ENCODE results near the gene PIK3CD.
"Not testable (repeated sequence)": the region's sequence is repeated elsewhere in the genome, so short reads cannot be mapped to it uniquely, and the experiment has no call there.

The PIK3CD gene

DNA sequence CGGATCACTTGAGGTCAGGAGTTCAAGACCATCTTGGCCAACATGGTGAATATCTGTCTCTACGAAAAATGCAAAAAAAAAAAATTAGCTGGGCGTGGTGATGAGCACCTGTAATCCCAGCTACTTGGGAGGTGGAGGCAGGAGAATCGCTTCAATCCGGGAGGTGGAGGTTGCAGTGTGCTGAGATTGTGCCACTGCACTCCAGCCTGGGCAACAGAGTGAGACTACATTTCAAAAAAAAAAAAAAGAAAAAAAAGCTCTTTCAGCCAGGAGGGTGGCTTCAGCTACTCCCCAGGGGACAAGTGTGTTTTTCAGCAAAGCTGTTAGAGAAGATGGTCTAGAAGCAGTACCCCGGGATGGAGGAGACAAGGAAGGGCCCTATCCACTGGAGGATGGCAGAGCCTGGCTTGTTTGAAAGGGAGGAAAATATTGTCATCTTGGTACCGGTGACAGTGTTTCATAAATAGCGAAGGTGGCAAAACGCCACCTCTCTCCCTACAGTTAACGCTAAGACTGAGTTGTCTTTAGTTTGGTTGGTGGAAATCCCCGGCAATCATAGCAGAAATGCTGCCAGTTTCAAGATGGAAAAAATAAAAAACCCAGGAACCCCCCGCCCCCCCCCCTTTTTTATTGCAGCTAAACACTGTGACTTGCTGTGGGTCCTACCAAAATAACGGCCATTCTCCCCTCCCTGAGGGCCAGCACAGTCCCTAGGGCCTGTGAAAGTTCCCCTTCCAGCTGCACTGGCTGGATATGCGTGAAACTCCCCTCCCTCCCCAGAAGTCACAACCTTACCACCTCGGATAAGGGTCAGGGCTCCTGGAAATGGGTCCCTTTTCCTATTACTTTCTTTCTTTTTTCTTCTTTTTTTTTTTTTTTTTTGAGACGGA is 3.5 kb downstream of the PIK3CD start:
- DNase-seq (ENCODE audit: low read depth), result peak; percentile 23

DNA sequence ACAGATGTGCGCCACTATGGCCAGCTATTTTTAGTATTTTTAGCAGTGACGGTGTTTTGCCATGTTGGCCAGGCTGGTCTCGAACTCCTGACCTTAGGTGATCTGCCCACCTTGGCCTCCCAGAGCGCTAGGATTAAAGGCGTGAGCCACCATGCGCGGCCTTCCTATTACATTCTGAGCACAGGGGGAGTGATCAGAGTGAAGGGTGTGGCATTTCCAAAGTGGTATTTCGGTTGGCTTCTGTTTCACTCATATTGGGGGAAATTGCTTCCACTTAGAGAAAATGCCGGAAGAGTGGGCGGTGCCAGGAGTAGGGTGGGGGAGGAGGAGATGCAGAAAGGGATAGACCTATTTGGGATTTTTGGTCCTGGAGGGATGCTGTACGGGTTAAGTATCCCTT is 4.3 kb downstream of the PIK3CD start:
- DNase-seq (ENCODE audit: low read depth), result no peak

DNA sequence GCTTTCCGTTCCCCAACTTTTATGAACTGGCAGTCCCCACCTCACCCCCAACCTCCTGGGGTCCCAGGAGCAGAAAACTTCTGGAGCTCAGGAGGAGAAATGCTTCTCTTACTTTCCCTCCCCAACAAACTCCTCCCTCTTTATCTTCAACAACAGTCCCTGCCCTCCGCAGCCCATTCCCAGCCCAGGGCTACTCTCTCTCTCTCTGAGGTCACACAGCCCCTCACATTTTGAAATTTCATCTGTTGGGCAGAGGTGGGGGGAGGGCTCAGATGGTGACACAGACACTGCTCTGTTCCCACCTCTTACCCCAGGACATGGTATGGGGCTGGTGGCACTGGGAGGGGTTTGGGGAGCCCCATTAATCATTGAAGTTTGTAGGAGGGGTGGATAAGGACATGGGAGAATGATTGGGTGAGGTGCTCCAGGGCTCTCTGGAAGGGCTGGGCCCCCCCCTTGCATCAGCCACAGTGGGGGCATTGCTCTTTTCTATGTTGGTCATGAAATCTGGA is 6.0 kb downstream of the PIK3CD start:
- no peak for DNase-seq (ENCODE audit: low read depth)

DNA sequence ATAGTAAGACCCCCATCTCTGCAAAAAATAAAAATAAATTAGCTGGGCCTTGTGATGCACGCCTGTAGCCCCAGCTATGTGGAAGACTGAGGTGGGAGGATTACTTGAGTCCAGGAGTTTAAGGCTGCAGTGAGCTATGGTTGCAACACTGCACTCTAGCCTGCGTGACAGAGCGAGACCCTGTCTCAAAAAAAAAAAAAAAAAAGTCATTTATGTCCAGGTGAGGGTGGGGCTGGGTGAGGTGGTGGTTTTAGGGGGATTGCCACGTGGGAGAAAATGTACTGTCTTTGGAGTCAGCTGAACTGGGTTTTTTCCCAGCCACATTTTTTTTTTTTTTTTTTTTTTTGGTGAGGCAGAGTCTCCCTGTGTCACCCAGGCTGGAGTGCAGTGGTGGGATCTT is 6.7 kb downstream of the PIK3CD start:
- DNase-seq (ENCODE audit: low read depth), result no peak

DNA sequence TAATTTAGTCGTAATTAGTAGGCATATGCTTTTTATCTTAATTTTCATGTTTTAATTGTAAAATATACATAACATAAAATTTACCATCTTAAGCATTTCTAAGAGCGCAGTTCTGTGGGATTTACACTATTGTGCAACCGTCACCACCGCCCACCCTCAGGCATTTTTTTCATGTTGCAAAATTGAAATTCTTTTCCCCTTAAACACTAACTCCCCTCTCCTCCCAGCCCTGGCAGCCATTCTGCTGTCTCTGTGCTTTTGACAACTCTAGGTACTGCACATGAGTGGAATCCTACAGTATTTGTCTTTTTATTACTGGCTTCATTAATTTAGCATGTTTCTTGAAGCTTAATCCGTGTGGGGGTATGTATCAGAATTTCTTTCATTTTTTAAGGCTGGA is 7.8 kb downstream of the PIK3CD start:
- no peak for DNase-seq (ENCODE audit: low read depth)

DNA sequence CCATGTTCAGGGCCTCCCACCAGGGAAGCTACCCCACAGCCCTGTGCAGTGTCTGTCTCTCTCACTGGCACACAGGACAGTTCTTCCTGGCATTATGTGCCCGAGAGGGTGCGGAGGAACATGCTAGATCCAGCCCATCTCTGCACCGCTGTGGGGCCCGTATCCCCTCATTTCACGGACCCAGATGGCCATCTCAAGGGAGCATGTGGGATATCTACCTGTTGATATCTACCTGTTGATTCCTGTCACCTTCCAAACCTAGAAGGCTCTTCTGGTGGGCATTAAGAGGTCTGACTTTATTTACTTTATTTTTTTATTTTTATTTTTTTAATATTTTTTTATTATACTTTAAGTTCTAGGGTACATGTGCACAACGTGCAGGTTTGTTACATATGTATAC is 11.7 kb downstream of the PIK3CD start:
- no peak for DNase-seq (ENCODE audit: low read depth)

DNA sequence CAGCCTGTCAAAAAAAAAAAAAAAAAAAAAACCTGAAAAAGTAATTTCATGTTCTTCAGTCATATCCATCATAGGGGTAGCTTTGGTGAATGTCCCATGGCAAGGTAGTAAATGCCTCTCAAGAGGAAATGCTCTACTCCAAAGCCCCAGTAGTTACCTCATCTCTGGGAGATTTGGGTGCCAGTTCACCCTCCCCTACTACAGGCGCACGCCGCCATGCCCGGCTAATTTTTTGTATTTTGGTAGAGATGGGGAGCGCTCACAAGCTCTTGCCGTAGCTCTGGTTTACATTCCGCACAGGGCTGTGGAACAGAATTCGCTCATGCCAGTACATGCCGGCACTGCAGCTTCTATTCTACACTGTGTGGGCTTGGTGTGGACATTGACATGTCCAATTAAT is 13.7 kb downstream of the PIK3CD start:
- DNase-seq (ENCODE audit: low read depth), result no peak

DNA sequence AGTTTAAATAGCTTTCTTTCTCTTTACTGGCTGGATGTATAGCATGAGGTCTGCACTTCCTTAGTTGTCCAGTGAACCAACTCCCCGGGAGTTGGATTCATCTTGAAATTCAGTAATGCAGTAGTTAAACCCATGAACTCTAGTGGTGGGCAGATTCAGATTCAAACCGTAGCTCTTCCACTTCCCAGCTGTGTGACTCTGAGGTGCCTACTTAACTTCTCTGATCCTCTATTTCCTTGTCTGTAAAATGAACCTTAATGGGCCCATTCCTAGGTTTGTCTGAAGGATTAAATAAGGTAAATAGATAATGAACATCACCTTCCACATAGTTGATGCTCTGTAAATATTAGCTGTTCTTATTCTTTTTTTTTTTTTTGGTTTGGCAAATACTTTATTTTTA is 16.5 kb downstream of the PIK3CD start:
- DNase-seq (ENCODE audit: low read depth), result no peak

DNA sequence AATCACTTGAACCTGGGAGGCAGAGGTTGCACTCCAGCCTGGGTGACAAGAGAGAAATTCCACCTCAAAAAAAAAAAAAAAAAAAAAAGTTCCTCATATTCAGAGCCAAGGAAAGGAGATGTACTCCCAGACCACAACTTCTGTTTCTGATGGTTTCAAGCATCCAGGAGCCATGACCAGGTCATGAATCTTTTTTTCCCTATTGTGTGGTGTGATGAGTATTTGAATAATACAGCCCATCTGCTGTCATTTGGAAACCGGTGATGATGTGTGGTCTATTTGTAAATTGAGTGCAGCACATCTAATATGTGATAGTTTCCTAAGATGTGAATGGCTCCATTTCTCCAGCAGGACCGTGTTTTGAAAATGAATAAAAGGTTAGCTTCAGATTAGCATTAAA is 18.6 kb downstream of the PIK3CD start:
- no peak for DNase-seq (ENCODE audit: low read depth)

DNA sequence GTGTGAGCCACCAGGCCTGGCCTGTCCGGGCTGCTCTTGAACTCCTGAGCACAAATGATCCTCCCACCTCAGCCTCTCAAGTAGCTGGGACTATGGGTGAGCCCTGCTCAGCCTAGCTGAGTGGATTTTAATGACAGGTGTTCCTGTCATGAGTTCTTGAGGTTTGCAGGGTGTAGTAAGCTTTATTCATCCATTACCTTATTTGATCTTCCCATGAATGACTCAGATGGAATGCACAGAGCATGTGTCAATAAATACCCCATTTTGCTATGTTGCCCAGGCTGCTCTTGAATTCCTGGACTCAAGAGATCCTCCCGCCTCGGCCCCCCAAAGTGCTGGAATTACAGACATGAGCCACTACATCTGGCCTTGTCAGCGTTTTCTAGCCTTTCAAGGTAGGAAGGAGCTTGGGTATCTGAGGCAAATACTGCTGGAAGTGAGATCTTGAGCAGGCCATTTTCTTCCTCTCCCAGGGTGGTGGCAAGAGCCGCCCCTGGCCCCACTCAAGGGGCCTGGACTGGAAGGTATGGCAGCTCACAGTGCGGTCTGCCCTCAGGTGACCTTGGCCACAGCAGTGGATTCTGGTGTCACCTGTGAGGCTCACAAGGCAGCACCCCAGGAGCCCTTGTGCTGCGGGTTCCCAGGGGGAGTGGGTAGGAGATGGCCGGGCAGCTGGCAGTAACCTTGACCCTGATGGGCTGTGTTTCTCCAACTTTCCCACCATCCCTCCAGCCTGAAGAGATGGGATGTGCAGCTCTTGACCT is 20.0 kb downstream of the PIK3CD start:
- DNase-seq (ENCODE audit: low read depth), result no peak

DNA sequence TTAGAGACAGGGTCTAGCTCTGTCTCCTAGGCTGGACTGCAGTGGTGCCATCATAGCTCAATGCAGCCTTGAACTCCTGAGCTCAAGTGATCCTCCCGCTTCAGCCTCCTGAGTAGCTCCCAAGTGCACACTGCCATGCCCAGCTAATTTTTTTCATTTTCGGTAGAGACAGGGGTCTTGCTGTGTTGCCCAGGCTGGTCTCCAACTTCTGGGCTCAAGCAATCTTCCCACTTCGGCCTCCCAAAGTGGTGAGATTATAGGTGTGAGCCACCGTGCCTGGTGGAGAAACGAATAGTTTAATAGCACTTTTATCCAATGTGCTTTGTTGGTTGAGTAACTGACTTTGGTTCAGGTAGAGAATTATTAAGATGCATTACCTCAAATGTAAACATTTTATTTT is 20.9 kb downstream of the PIK3CD start:
- no peak for DNase-seq (ENCODE audit: low read depth)

DNA sequence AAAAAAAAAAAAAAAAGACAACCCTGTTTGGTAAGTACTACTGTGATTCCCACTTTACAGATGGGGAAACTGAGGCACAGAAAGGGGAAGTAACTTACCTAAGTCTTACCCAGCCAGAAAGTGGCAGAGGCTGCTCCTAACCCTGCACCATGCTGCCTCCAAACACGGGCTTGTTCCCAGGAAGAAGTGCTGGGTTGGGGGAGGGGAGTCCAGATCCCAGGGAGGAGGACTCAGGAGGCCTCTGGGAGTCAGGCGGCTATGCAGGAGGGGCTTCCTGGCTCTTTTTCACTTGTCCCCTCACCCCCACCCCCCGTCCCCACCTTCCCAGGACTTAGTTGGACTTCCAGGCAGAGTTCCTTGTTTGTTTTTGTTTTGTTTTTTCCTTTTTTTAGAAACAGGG is 23.9 kb downstream of the PIK3CD start:
- no peak for DNase-seq (ENCODE audit: low read depth)

DNA sequence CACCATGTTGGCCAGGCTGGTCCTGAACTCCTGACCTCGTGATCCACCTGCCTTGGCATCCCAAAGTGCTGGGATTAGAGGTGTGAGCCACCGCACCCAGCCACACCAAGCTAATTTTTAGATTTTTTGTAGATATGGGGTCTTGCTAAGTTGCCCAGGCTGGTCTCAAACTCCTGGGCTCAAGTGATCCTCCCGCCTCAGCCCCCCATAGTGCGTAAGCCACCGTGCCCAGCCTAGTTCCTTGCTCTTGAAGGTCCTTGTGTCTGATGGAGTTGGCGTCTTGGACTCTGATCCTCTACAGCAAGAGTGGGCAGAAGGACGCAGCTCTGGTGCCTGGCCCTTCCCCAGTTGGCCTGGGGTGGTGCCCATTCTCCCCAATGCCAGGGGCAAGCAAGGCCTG is 24.6 kb downstream of the PIK3CD start:
- DNase-seq (ENCODE audit: low read depth), result not testable (repeated sequence)

DNA sequence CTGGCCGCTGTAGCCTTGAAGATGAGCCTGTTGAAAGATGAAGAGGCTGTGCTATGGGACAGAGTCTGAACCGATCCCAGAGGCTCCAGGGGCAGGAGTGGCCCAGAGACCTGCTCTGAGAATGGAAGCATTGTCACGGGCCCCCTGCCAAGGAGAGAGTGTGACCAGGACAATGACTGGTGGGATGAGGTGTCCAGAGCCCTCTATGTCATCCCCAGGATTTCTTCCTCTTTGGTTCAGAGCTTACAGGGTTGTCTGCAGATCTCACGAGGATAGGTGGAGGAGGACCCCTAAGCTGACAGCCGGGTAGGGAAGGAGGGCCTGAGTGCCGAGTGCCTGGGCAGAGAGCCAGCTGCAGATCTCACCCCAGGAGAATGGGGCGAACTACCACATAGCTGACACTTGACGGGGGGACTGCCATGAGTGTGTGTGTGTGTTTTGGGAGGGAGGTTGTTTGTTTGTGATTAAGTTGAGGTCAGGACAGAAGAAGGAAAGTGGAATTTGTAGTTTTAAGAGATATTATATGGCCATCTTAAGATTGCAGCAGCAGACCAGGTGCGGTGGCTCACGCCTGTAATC is 25.4 kb downstream of the PIK3CD start:
- DNase-seq (ENCODE audit: low read depth), result no peak

DNA sequence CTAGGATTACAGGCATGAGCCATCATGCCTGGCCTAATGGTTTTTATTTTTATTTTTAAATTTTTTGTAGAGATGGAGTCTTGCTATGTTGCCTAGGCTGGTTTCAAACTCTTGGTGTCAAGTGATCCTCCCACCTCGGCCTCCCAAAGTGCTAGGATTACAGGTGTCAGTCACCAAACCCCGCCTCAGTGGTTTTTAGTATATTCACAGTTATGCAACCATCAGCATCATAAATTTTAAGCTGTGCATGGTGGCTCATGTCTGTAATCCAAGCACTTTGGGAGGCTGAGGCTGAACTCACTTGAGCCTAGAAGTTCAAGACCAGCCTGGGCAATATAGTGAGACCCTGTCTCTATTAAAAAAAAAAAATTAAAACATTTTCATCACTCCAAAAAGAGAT is 28.6 kb downstream of the PIK3CD start:
- no peak for DNase-seq (ENCODE audit: low read depth)

DNA sequence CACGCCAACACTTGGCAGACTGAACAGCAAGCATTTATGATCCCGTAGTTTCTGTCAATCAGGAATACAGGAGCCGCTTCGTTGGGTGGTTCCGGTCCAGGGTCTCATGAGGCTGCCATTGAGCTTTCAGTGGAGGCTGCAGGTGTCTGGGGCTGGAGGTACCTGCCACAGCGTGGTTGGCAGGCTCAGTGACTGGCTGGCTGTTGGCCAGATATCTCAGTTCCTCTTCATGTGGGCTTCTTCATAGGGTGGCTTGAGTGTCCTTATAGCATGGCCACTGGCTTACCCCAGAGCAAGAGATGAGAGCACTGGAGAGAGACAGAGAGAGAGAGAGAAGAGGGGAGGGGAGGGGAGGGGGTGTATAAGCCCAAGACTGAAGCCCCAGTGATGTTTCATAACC is 29.3 kb downstream of the PIK3CD start:
- no peak for DNase-seq (ENCODE audit: low read depth)

DNA sequence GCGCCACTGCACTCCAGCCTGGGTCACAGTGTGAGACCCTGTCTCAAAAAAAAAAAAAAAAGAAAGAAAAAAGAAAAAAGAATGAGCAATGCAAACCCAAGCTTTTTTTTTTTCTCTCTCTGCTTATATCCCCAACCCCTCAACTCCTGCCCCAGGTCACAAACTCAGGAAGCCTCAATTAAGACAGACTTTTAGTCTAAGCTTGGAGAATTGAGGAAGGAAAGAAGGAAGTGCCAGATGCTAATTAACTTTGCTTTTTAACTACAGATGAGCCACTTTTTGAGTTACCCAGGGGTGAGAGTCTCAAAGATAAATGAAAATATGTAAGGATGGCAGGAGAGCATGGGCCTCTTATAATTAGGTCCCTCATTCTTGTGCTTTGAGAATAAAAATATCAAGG is 33.3 kb downstream of the PIK3CD start:
- DNase-seq (ENCODE audit: low read depth), result no peak

DNA sequence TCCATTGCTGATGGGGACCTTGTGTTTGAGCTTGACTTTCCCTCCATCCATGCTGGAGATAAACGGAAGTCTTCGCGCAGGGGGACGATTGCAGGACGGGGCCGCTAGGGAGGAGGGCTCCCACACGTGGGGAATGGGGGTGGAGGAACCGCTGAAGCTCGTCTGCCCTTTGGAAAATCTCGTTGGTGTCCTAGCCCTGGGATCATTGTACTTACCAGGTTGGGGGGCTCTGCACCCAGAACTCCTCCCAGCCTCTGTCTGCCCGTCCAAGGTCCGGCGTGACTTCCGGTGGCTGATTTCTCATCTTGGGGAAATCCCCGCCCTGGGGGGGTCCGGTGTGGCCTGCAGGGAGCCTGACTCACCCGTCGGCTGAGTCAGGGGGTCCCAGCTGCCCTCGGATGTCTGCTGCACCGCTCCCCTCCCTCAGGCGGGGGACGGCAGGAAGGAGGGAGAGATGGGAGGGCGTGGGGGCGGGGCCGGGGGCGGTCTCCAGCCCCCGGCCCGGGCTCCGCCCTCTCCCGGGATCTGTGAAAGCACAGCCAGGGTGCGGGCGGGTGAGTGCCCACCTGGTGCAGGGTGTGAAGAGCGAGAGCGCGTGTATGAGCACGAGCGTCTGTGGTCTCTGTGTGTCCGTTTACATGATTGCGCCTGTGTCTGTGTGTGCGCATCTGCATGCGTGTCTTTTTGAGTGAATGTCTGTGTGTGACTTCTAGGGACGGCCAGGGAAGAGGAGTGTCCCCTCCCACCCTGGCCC is 35.8 kb downstream of the PIK3CD start:
- peak; percentile 60 for DNase-seq (ENCODE audit: low read depth)

DNA sequence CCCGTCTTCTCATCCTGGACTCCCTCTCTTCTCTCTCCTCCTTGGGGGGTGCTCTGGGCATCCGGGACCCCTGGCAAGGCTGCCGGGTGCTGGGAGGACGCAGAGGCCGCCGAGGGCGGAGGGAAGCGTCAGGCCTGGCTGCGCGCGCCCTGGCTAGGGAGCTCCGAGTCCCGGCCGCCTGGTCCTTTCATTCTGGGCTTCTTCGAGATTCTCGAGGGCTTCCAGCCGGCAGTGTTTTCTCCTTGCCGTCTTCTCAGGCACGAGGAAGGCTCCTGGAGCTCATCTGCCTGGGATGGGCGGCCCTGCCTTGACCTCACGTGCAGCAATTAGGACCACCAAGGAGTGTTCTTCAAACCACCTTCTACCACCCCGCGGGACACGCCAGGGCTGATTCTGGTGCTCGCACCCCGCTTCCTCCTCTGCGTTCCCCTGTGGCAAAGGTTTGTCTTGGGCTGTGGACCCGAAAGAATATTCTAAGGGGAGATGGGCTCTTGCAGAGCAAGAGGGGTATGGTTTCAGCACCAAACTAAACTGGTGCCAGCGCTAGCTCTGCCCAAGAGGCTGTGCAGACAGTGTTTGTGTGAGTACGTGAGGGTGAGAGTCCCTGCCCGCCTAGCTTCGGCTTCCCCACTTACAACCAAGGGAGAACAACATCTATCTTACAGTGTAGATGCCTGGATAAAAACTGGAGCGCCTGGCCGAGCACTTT is 36.5 kb downstream of the PIK3CD start:
- no peak for DNase-seq (ENCODE audit: low read depth)

DNA sequence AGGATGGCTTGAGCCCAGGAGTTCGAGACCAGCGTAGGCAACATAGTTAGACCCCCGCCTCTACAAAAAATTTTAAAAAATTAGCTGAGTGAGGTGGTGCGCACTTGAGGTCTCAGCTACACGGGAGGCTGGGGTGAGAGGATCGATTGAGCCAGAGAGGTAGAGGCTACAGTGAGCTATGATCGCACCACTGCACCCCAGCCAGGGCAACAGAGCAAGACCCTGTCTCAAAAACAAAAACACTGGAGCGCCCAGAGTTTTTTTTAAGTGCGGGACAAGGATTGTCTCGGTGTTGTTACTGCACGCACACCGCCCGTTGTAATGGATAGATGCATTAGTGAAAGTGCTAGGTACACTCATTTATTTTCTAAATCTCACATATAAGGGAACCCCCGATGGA is 37.1 kb downstream of the PIK3CD start:
- no peak for DNase-seq (ENCODE audit: low read depth)

DNA sequence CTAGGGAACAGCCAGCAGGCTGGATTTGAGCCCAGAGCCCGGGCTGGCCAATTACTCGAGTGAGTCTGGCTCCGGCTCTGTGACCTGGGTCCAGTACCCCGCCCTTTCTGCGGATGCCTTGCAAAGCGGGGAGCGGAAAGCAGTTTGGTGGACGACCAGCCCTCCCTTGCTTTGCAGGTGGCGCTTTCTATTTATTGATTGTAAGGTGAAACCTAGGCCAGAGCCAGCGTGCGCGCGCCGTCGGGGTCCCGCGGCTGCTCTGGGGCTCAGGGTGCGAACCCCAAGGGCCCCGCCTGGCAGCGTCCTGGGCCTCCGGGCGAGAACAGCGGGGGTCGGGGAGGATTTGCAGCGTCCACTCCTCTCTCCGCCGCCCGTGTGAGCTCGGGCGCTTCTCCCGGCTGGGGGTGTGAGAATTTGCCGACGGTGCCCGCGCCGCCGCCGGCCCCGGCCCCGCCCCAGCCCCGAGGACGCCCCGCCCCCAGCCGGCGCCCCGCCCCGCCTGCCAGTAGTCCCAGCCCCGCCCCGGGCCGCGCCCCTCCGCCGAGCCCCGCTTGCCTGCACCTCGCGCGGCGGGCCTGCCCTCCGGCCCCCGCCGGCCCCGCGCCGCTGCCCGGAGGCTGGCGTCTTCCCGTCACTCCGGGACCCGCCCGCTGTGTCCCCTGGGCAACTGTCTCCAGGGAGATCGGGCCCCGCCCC is 37.6 kb downstream of the PIK3CD start:
- DNase-seq (ENCODE audit: low read depth), result peak; percentile 78

Data from T follicular helper cell (primary cell).